ENCODE measurements around the gene LARP7. TPM values are rescaled to one million over a fixed set of nuclear protein-coding genes. Genes with fewer than 3 reads are reported as not detected.
"Not testable (repeated sequence)": the region's sequence is repeated elsewhere in the genome, so short reads cannot be mapped to it uniquely, and the experiment has no call there.

Gene LARP7
- total and polyA plus RNA-seq, 8 donors: 27.7 to 109 (median 92.9) TPM

- Histone ChIP-seq H3K27ac (no peak overlapping the region), H3K36me3 (peaks cover 0 to 98% of the 10 kb centered on the region in 2 donors), H3K4me3 (no peak overlapping the region), H3K27me3 (no peaks in the 10 kb centered on the region), H3K9me3 (no peaks in the 10 kb centered on the region), H3K4me1 (no peaks in the 10 kb centered on the region)
- DNase-seq: no peak
- intact Hi-C loops (cut with DNase I): no loop called here
- TF ChIP-seq CTCF (IDR thresholded peaks at IDR 0.05): no peak
- ATAC-seq: no peak
Measured at GRCh38 chr4:112651641-112652040, 14.7 kb downstream of the LARP7 start.

GRCh38 chr4:112652216-112652615 lies 15.3 kb downstream of the LARP7 start:
- Histone ChIP-seq H3K4me1 (no peaks in the 10 kb centered on the region), H3K4me3 (no peak overlapping the region), H3K27me3 (no peaks in the 10 kb centered on the region), H3K36me3 (peaks cover 0 to 96% of the 10 kb centered on the region in 2 donors), H3K9me3 (no peaks in the 10 kb centered on the region), H3K27ac (no peak overlapping the region)
- TF ChIP-seq CTCF (IDR thresholded peaks at IDR 0.05): no peak
- intact Hi-C loops (cut with DNase I): no loop called here
- DNase-seq (no peak), ATAC-seq (no peak)

- TF ChIP-seq CTCF (IDR thresholded peaks at IDR 0.05): no peak
- Histone ChIP-seq H3K9me3 (no peaks in the 10 kb centered on the region), H3K36me3 (peaks cover 0 to 91% of the 10 kb centered on the region in 2 donors), H3K27ac (no peak overlapping the region), H3K4me1 (no peaks in the 10 kb centered on the region), H3K4me3 (no peak overlapping the region), H3K27me3 (no peaks in the 10 kb centered on the region)
- no peak for ATAC-seq
- intact Hi-C loops (cut with DNase I): no loop called here
- no peak for DNase-seq
Measured at GRCh38 chr4:112655270-112655669, 18.3 kb downstream of the LARP7 start.

- H3K4me3 ChIP-seq; DNase-seq; H3K27ac ChIP-seq; H3K9me3 ChIP-seq; intact Hi-C loops (cut with DNase I); H3K4me1 ChIP-seq; H3K27me3 ChIP-seq; ATAC-seq: not testable (repeated sequence)
- H3K36me3 ChIP-seq: peaks cover 0 to 82% of the 10 kb centered on the region in 2 donors
Measured at GRCh38 chr4:112656115-112656514, 19.2 kb downstream of the LARP7 start.

- H3K27me3 ChIP-seq: no peaks in the 10 kb centered on the region
- H3K36me3 ChIP-seq: peaks cover 0 to 9% of the 10 kb centered on the region in 2 donors
- H3K27ac ChIP-seq: no peak overlapping the region
- no peak for TF ChIP-seq CTCF (IDR thresholded peaks at IDR 0.05)
- no peak for ATAC-seq
- H3K4me3 ChIP-seq: no peak overlapping the region
- no peak for DNase-seq
- intact Hi-C loops (cut with DNase I): no loop called here
- H3K4me1 ChIP-seq: no peaks in the 10 kb centered on the region
- H3K9me3 ChIP-seq: no peaks in the 10 kb centered on the region
Measured at GRCh38 chr4:112664611-112665010, 27.7 kb downstream of the LARP7 start.

- H3K4me1 ChIP-seq: no peaks in the 10 kb centered on the region
- intact Hi-C loops (cut with DNase I): no loop called here
Measured at GRCh38 chr4:112668131-112668530, 31.2 kb downstream of the LARP7 start.

More at GRCh38 chr4:112668131-112668530, 31.2 kb downstream of the LARP7 start:
- H3K9me3 ChIP-seq: no peaks in the 10 kb centered on the region
- H3K27me3 ChIP-seq: no peaks in the 10 kb centered on the region
- no peak overlapping the region for H3K27ac ChIP-seq
- ATAC-seq (no peak), DNase-seq (no peak)
- TF ChIP-seq CTCF (IDR thresholded peaks at IDR 0.05): no peak
- no peak overlapping the region for H3K4me3 ChIP-seq
- peaks cover 0 to 7% of the 10 kb centered on the region in 2 donors for H3K36me3 ChIP-seq
